Adrenal gland (tissue), 12 donors: ENCODE measurements around the gene EMC1. TPM values are rescaled to one million over a fixed set of nuclear protein-coding genes. Genes with fewer than 3 reads are reported as not detected.

Experiments used
- DNase-seq, 7 donors: peaks; one replicate each; pipeline ENCODE4 v3.0.0-alpha.2; 2019 to 2020
- H3K27ac ChIP-seq, 5 donors: fragments of 200-600 bp; sonication (generic) in 4 of 5; 1 replicate in 3 of 5; 2 replicates in 2 of 5; pipeline versions ENCODE4 v1.5.1 to v1.8.0; 2016 to 2020; ENCODE audit warnings: mild to moderate bottlenecking in 1 of 5
- H3K27me3 ChIP-seq: fragments of 200-600 bp; 2 replicates; pipeline ENCODE4 v1.8.0; 2021
- H3K36me3 ChIP-seq, 2 donors: fragments of 200-600 bp; replicated peaks in 1 of 2; 1 replicate in 1 of 2; 2 replicates in 1 of 2; pipeline versions ENCODE4 v1.5.1 to v1.8.0; 2018 to 2022
- H3K4me1 ChIP-seq, 2 donors: fragments of 200-600 bp; replicated peaks in 1 of 2; 1 replicate in 1 of 2; 2 replicates in 1 of 2; pipeline versions ENCODE4 v1.5.1 to v1.8.0; 2018 to 2021
- H3K4me3 ChIP-seq, 4 donors: fragments of 200-600 bp; sonication (generic) in 3 of 4; one replicate each; pipeline ENCODE4 v1.5.1; 2016 to 2018
- H3K9me3 ChIP-seq, 3 donors: fragments of 200-600 bp; sonication (generic) in 1 of 3; replicated peaks in 1 of 3; 1 replicate in 2 of 3; 2 replicates in 1 of 3; pipeline versions ENCODE4 v1.5.1 to v1.8.0; 2016 to 2021
- CTCF ChIP-seq, 6 experiments: fragments of 450-650 bp in 4 of 6; fragments of 200-600 bp in 2 of 6; sonication (generic) in 1 of 6; IDR thresholded peaks; 1 replicate in 5 of 6; 2 replicates in 1 of 6; pipeline versions ENCODE4 v1.5.1 to v1.8.0; 2016 to 2021; ENCODE audit warnings: antibody characterized with exemption in 6 of 6, mild to moderate bottlenecking in 2 of 6, moderate library complexity in 1 of 6
- POLR2A ChIP-seq, 2 donors: fragments of 450-650 bp; IDR thresholded peaks; one replicate each; pipeline ENCODE4 v1.6.1; 2017; ENCODE audit warnings: antibody characterized with exemption in 2 of 2, mild to moderate bottlenecking in 2 of 2, moderate library complexity in 1 of 2
- WGBS, 4 donors: extraction: QIAGEN DNeasy Blood & Tissue Kit in 2 of 4; methylation state at CpG; one replicate each; pipeline versions ENCODE4 v1.1.5 to v1.1.7; 2013 to 2017; 5-methylcytosine and 5-hydroxymethylcytosine counted together
- intact Hi-C, 2 donors: fragments of 100-400 bp; cut with DNase I; formaldehyde crosslinking; loops; one replicate each; pipeline versions ENCODE4 v1.14.1 to v1.15.0; 2022 to 2023
- polyA plus RNA-seq, 3 donors: library from polyadenylated mRNA; stranded (reverse); fragments of 200-250 nt in 2 of 3; fragments of 350-450 nt in 1 of 3; fragmentation: Illumina TruSeq in 1 of 3; extraction: RNeasy Lipid Tissue Mini Kit (QIAGEN cat#74804) in 1 of 3; gene quantifications; one replicate each; pipeline ENCODE4 v1.2.3, GENCODE V29; 2013 to 2014
- total RNA-seq, 9 donors: library from RNA; depleted of rRNA in 4 of 9; stranded (reverse); fragments of >200 nt in 4 of 9; fragments of 120-200 nt in 1 of 9; fragmentation: NEBNext Ultra II Directional in 1 of 9; extraction: Animal tissue kit (Norgen Biotek cat#: 25700) in 1 of 9; gene quantifications; one replicate each; pipeline versions ENCODE4 v1.1.0 to v1.2.4, GENCODE V29; 2013 to 2023
- donor health status: healthy with polysubstance abuse.
- donor health status: Bipolar disorder and iron deficiency.
- donor health status: DM: yes; HTN: yes; CAD: no.
- donor health status: DM: no; HTN: no; CAD: no.
- donor health status: DM: no; HTN: no; CAD: no.
- donor health status: DM: yes; HTN: yes; CAD: no.

The EMC1 gene
- total and polyA plus RNA-seq, 12 donors, result 8.9 to 64.8 (median 41.5) TPM

- no peak overlapping the region for H3K4me3 ChIP-seq
- TF ChIP-seq POLR2A (IDR thresholded peaks at IDR 0.05) (no peak), CTCF (IDR thresholded peaks at IDR 0.05) (no peak)
- intact Hi-C loops, result no loop called here
- H3K36me3 ChIP-seq, result peaks cover 0 to 91% of the 10 kb centered on the region in 2 donors
- 75 to 87% (median 82%) methylated on average over 13 to 15 of the region's 15 CpGs for WGBS, 4 donors
- H3K27me3 ChIP-seq, result no peaks in the 10 kb centered on the region
- no peaks in the 10 kb centered on the region for H3K4me1 ChIP-seq
- no peak overlapping the region for H3K27ac ChIP-seq
- peak in 1 of 7 donors; percentile 39 for DNase-seq
- H3K9me3 ChIP-seq, result no peaks in the 10 kb centered on the region
These were observed 28.1 kb downstream of the EMC1 start for GRCh38 chr1:19222979-19223824.

- no peaks in the 10 kb centered on the region for H3K27me3 ChIP-seq
- 95 to 98% (median 97%) methylated on average over 11 of the region's 11 CpGs for WGBS, 4 donors
- peak in 1 of 7 donors; percentile 46 for DNase-seq
- H3K9me3 ChIP-seq, result no peaks in the 10 kb centered on the region
- TF ChIP-seq CTCF (IDR thresholded peaks at IDR 0.05) (no peak), POLR2A (IDR thresholded peaks at IDR 0.05) (no peak)
- H3K4me1 ChIP-seq, result no peaks in the 10 kb centered on the region
- no peak overlapping the region for H3K27ac ChIP-seq
- H3K4me3 ChIP-seq, result no peak overlapping the region
- peaks cover 0 to 92% of the 10 kb centered on the region in 2 donors for H3K36me3 ChIP-seq
- intact Hi-C loops, result no loop called here
These were observed 28.8 kb downstream of the EMC1 start for GRCh38 chr1:19222573-19222972.

- peak overlapping the region in 2 of 5 donors; percentile 59 to 77 for H3K27ac ChIP-seq
- H3K4me3 ChIP-seq, result no peak overlapping the region
- H3K27me3 ChIP-seq, result no peaks in the 10 kb centered on the region
- intact Hi-C loops, result no loop called here
- WGBS, 4 donors, result 68 to 85% (median 75%) methylated on average over 7 of the region's 7 CpGs
- DNase-seq, result peak in 1 of 7 donors; percentile 39
- TF ChIP-seq CTCF (IDR thresholded peaks at IDR 0.05), result no peak
- no peak for TF ChIP-seq POLR2A (IDR thresholded peaks at IDR 0.05)
- peaks cover 0 to 93% of the 10 kb centered on the region in 2 donors for H3K36me3 ChIP-seq
- no peaks in the 10 kb centered on the region for H3K4me1 ChIP-seq
- no peaks in the 10 kb centered on the region for H3K9me3 ChIP-seq
These were observed 30.3 kb downstream of the EMC1 start for GRCh38 chr1:19220991-19221390.

GRCh38 chr1:19220080-19220846 lies 31.1 kb downstream of the EMC1 start:
- Histone ChIP-seq H3K4me1 (no peaks in the 10 kb centered on the region), H3K27me3 (no peaks in the 10 kb centered on the region), H3K4me3 (no peak overlapping the region), H3K36me3 (peaks cover 0 to 85% of the 10 kb centered on the region in 2 donors), H3K27ac (peak overlapping the region in 2 of 5 donors; percentile 59 to 77), H3K9me3 (no peaks in the 10 kb centered on the region)
- intact Hi-C loops, result no loop called here
- WGBS, 4 donors, result 91 to 97% (median 94%) methylated on average over 8 of the region's 8 CpGs
- no peak for DNase-seq
- TF ChIP-seq CTCF (IDR thresholded peaks at IDR 0.05) (no peak), POLR2A (IDR thresholded peaks at IDR 0.05) (no peak)
